ENCODE measurements around the gene FTL. TPM values are rescaled to one million over a fixed set of nuclear protein-coding genes. Genes with fewer than 3 reads are reported as not detected.

Gene FTL
- total and polyA plus RNA-seq, 8 donors, result 1,119 to 9,329 (median 1,357) TPM

- H3K27ac ChIP-seq, result no peak overlapping the region
- H3K4me3 ChIP-seq, result no peak overlapping the region
- intact Hi-C loops (cut with DNase I), result no loop called here
- ATAC-seq, result no peak
- no peak for DNase-seq
- peaks cover 0 to 5% of the 10 kb centered on the region in 2 donors for H3K9me3 ChIP-seq
- peaks cover 0 to 13% of the 10 kb centered on the region in 2 donors for H3K4me1 ChIP-seq
- TF ChIP-seq CTCF (IDR thresholded peaks at IDR 0.05), result no peak
- peaks cover 0 to 4% of the 10 kb centered on the region in 2 donors for H3K36me3 ChIP-seq
- H3K27me3 ChIP-seq, result peaks cover 0 to 28% of the 10 kb centered on the region in 2 donors
Measured at GRCh38 chr19:48935864-48936263, 29.2 kb upstream of the FTL start.

GRCh38 chr19:48938256-48938655 is 26.9 kb upstream of the FTL start:
- no peak for TF ChIP-seq CTCF (IDR thresholded peaks at IDR 0.05)
- Histone ChIP-seq H3K4me3 (no peak overlapping the region), H3K27ac (no peak overlapping the region), H3K4me1 (peaks cover 0 to 11% of the 10 kb centered on the region in 2 donors), H3K36me3 (peaks cover 0 to 5% of the 10 kb centered on the region in 2 donors), H3K9me3 (peaks cover 0 to 10% of the 10 kb centered on the region in 2 donors), H3K27me3 (peaks cover 0 to 10% of the 10 kb centered on the region in 2 donors)
- ATAC-seq (no peak), DNase-seq (no peak)
- intact Hi-C loops (cut with DNase I), result no loop called here

- DNase-seq, result no peak
- intact Hi-C loops (cut with DNase I), result no loop called here
- ATAC-seq, result no peak
- no peak overlapping the region for H3K27ac ChIP-seq
- no peak overlapping the region for H3K4me3 ChIP-seq
- no peaks in the 10 kb centered on the region for H3K27me3 ChIP-seq
- H3K4me1 ChIP-seq, result no peaks in the 10 kb centered on the region
- peaks cover 0 to 10% of the 10 kb centered on the region in 2 donors for H3K9me3 ChIP-seq
- no peak for TF ChIP-seq CTCF (IDR thresholded peaks at IDR 0.05)
- H3K36me3 ChIP-seq, result peaks cover 0 to 5% of the 10 kb centered on the region in 2 donors
Measured at GRCh38 chr19:48940902-48941301, 24.2 kb upstream of the FTL start.

GRCh38 chr19:48943081-48943480 is 22.0 kb upstream of the FTL start:
- no peak for TF ChIP-seq CTCF (IDR thresholded peaks at IDR 0.05)
- ATAC-seq (no peak), DNase-seq (no peak)
- Histone ChIP-seq H3K27me3 (no peaks in the 10 kb centered on the region), H3K9me3 (peaks cover 0 to 21% of the 10 kb centered on the region in 2 donors), H3K27ac (no peak overlapping the region), H3K36me3 (peaks cover 0 to 5% of the 10 kb centered on the region in 2 donors), H3K4me1 (no peaks in the 10 kb centered on the region), H3K4me3 (no peak overlapping the region)
- intact Hi-C loops (cut with DNase I), result no loop called here

GRCh38 chr19:48945415-48945814 is 19.7 kb upstream of the FTL start:
- H3K27ac ChIP-seq, result no peak overlapping the region
- peaks cover 0 to 5% of the 10 kb centered on the region in 2 donors for H3K36me3 ChIP-seq
- peaks cover 0 to 20% of the 10 kb centered on the region in 2 donors for H3K9me3 ChIP-seq
- DNase-seq (no peak), ATAC-seq (no peak)
- H3K4me3 ChIP-seq, result no peak overlapping the region
- intact Hi-C loops (cut with DNase I), result no loop called here
- H3K27me3 ChIP-seq, result no peaks in the 10 kb centered on the region
- TF ChIP-seq CTCF (IDR thresholded peaks at IDR 0.05), result no peak
- no peaks in the 10 kb centered on the region for H3K4me1 ChIP-seq
